Stomach smooth muscle (tissue), 2 donors: ENCODE measurements around the gene LIFR.

Source experiments
- H3K27ac ChIP-seq: one replicate; pipeline ENCODE4 v1.7.0; 2013; ENCODE audit warnings: mild to moderate bottlenecking, low read length, inconsistent platforms
- H3K27me3 ChIP-seq, 2 donors: one replicate each; pipeline ENCODE4 v1.7.0; 2013; ENCODE audit warnings: low read length in 2 of 2; ENCODE audit not compliant: insufficient read depth in 2 of 2, control insufficient read depth in 1 of 2
- H3K36me3 ChIP-seq, 2 donors: one replicate each; pipeline ENCODE4 v1.7.0; 2013; ENCODE audit warnings: low read length in 2 of 2; ENCODE audit not compliant: control insufficient read depth in 2 of 2, insufficient read depth in 2 of 2
- H3K4me1 ChIP-seq: one replicate; pipeline ENCODE4 v1.7.0; 2013; ENCODE audit warnings: low read length; ENCODE audit not compliant: control insufficient read depth, insufficient read depth
- H3K4me3 ChIP-seq, 2 donors: one replicate each; pipeline ENCODE4 v1.7.0; 2013; ENCODE audit warnings: low read length in 2 of 2
- H3K9ac ChIP-seq, 2 donors: one replicate each; pipeline ENCODE4 v1.7.0; 2013; ENCODE audit warnings: low read length in 2 of 2, mild to moderate bottlenecking in 1 of 2
- H3K9me3 ChIP-seq, 2 donors: one replicate each; pipeline ENCODE4 v1.7.0; 2013; ENCODE audit warnings: low read length in 2 of 2; ENCODE audit not compliant: control insufficient read depth in 2 of 2
- donor health status: healthy.
- donor health status: Pancreatic carcinoma.

Gene LIFR

GRCh38 chr5:38465061-38465460 is 91.4 kb downstream of the LIFR start:
- Histone ChIP-seq H3K27me3 (no peaks in the 10 kb centered on the region), H3K4me3 (no peak overlapping the region), H3K4me1 (peaks cover 72% of the 10 kb centered on the region), H3K36me3 (no peaks in the 10 kb centered on the region), H3K9ac (no peak overlapping the region), H3K27ac (peak overlapping the region; percentile 70), H3K9me3 (no peaks in the 10 kb centered on the region)

DNA sequence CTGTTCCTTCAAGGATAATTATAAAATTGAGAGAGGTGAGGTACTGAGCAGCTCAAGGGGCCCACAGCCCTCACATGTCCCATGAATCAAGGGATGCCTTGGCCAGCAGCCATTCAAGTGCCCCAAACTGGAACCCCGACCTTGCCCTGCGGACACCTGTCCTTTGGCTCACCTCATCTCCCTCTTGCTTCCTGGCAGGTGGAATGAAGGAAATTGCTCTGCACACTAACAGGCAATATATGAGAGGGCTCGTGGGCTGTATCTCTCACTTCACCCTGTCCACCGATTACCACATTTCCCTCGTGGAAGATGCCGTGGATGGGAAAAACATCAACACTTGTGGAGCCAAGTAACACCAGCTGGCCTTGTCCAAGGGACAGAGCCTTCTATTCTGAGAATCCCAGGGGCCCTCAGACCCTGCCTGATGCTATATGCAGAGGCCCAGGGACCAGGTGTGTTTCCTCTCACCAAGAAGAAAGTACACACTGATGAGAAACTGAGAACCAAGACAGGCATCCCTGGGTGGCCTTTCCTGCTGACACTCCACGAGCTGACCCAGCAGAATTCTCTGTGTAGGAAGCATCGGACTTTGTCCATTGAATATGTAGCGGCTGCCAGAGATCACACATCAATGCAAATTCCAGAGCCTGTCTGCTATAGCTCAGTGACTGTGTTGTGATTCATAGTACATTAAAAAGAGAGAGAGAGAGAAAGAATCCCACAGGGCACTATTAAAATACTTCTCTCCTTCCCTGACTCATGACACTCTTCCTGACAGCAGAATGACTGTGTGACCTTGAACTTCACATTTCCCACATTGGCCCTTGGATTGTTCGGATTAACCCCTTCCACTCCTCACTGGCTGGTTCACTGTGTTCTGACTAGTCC is 92.6 kb downstream of the LIFR start:
- peak overlapping the region; percentile 53 for H3K27ac ChIP-seq
- H3K36me3 ChIP-seq = no peaks in the 10 kb centered on the region
- H3K9me3 ChIP-seq = no peaks in the 10 kb centered on the region
- peak overlapping the region in 1 of 2 donors; percentile 2 for H3K9ac ChIP-seq
- peak overlapping the region in 1 of 2 donors; percentile 22 for H3K4me3 ChIP-seq
- H3K4me1 ChIP-seq = peaks cover 61% of the 10 kb centered on the region
- no peaks in the 10 kb centered on the region for H3K27me3 ChIP-seq

- Histone ChIP-seq H3K9me3 (no peaks in the 10 kb centered on the region), H3K27ac (peak overlapping the region; percentile 53), H3K36me3 (no peaks in the 10 kb centered on the region), H3K27me3 (no peaks in the 10 kb centered on the region), H3K4me1 (peaks cover 54% of the 10 kb centered on the region), H3K4me3 (no peak overlapping the region), H3K9ac (no peak overlapping the region)
These were observed 93.3 kb downstream of the LIFR start for GRCh38 chr5:38462976-38463633.

- H3K9me3 ChIP-seq = no peaks in the 10 kb centered on the region
- H3K4me3 ChIP-seq = no peak overlapping the region
- H3K27me3 ChIP-seq = no peaks in the 10 kb centered on the region
- no peaks in the 10 kb centered on the region for H3K36me3 ChIP-seq
- H3K9ac ChIP-seq = no peak overlapping the region
- H3K4me1 ChIP-seq = peaks cover 5% of the 10 kb centered on the region
- no peak overlapping the region for H3K27ac ChIP-seq
These were observed 98.3 kb downstream of the LIFR start for GRCh38 chr5:38458174-38458573.

- no peak overlapping the region for H3K4me3 ChIP-seq
- H3K36me3 ChIP-seq = no peaks in the 10 kb centered on the region
- H3K4me1 ChIP-seq = no peaks in the 10 kb centered on the region
- no peaks in the 10 kb centered on the region for H3K27me3 ChIP-seq
- H3K9ac ChIP-seq = no peak overlapping the region
- H3K9me3 ChIP-seq = no peaks in the 10 kb centered on the region
- no peak overlapping the region for H3K27ac ChIP-seq
These were observed 99.6 kb downstream of the LIFR start for GRCh38 chr5:38456657-38457399.

- Histone ChIP-seq H3K36me3 (no peaks in the 10 kb centered on the region), H3K4me3 (no peak overlapping the region), H3K27me3 (no peaks in the 10 kb centered on the region), H3K9ac (no peak overlapping the region), H3K9me3 (no peaks in the 10 kb centered on the region), H3K4me1 (peaks cover 3% of the 10 kb centered on the region), H3K27ac (no peak overlapping the region)
These were observed 100.6 kb downstream of the LIFR start for GRCh38 chr5:38455796-38456330.

DNA sequence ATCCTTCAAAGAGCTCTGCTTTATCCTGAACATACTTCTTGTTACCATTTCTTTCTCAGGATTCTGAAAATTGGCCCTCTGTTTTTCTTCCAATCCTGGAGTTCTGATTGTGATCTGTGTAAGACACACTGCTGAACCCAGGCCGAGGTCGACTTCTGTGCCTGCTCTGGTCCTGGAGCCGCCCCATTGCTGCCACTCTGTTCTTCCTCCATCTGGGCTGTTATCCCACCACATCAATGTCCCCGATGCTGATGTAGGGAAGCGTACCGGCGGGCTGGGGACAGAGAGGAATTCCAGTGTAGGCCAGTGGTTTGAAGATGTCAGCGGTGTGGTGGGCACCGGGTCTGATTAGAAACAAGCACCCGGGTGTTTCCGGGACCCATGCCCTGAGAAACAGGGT is 102.5 kb downstream of the LIFR start:
- H3K9me3 ChIP-seq = no peaks in the 10 kb centered on the region
- H3K9ac ChIP-seq = no peak overlapping the region
- no peak overlapping the region for H3K27ac ChIP-seq
- H3K4me1 ChIP-seq = peaks cover 3% of the 10 kb centered on the region
- H3K36me3 ChIP-seq = no peaks in the 10 kb centered on the region
- no peak overlapping the region for H3K4me3 ChIP-seq
- peaks cover 0 to 3% of the 10 kb centered on the region in 2 donors for H3K27me3 ChIP-seq

GRCh38 chr5:38453506-38453905 is 102.9 kb downstream of the LIFR start:
- no peaks in the 10 kb centered on the region for H3K36me3 ChIP-seq
- H3K9ac ChIP-seq = no peak overlapping the region
- no peaks in the 10 kb centered on the region for H3K9me3 ChIP-seq
- no peak overlapping the region for H3K4me3 ChIP-seq
- peaks cover 3% of the 10 kb centered on the region for H3K4me1 ChIP-seq
- no peak overlapping the region for H3K27ac ChIP-seq
- H3K27me3 ChIP-seq = peaks cover 0 to 3% of the 10 kb centered on the region in 2 donors

GRCh38 chr5:38452201-38452600 is 104.2 kb downstream of the LIFR start:
- H3K9me3 ChIP-seq = no peaks in the 10 kb centered on the region
- no peak overlapping the region for H3K4me3 ChIP-seq
- H3K27ac ChIP-seq = no peak overlapping the region
- peaks cover 0 to 3% of the 10 kb centered on the region in 2 donors for H3K27me3 ChIP-seq
- H3K9ac ChIP-seq = no peak overlapping the region
- H3K36me3 ChIP-seq = no peaks in the 10 kb centered on the region
- H3K4me1 ChIP-seq = peaks cover 6% of the 10 kb centered on the region

DNA sequence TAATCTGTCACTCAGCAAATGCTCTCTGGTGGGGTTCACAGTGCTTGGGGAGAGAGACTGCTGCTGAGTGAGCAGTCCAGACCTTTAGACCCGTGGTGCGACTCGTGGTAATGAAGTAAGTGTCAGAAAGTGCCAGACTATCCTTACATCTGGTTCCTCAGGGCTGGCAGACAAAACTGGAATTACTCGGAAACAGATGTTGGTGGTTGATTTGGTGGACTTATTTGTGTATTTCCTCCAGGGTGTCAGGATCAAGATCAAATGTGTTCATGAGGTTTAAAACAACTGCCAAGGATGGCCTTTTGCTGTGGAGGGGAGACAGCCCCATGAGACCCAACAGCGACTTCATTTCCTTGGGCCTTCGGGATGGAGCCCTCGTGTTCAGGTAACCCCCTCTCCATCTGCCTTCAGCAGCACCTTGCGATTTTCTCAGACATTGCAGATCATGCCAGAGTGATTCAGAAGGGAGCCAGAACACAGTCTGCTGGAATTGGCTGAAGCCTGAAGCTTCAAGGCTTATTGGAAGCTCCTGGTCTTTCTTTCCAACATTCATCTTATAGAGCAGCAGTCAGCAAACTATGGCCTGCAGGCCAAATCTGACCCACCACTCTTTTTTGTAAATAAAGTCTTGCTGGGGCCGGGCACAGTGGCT is 105.2 kb downstream of the LIFR start:
- Histone ChIP-seq H3K27me3 (peaks cover 0 to 3% of the 10 kb centered on the region in 2 donors), H3K27ac (no peak overlapping the region), H3K4me1 (peaks cover 6% of the 10 kb centered on the region), H3K9ac (no peak overlapping the region), H3K36me3 (no peaks in the 10 kb centered on the region), H3K9me3 (no peaks in the 10 kb centered on the region), H3K4me3 (no peak overlapping the region)
